ENCODE data around the gene MPND.

The MPND gene

GRCh38 chr19:4350726-4351125 is 7.4 kb downstream of the MPND start:
- DNase-seq = no peak

GRCh38 chr19:4352701-4353121 is 9.3 kb downstream of the MPND start:
- peak; percentile 46 for DNase-seq

- no peak for DNase-seq
Measured at GRCh38 chr19:4354282-4354681, 10.9 kb downstream of the MPND start.

- DNase-seq = no peak
Measured at GRCh38 chr19:4354897-4355296, 11.5 kb downstream of the MPND start.

- DNase-seq = no peak
Measured at GRCh38 chr19:4357095-4357797, 13.9 kb downstream of the MPND start.

- DNase-seq = no peak
Measured at GRCh38 chr19:4357921-4358326, 14.6 kb downstream of the MPND start.

- DNase-seq = no peak
Measured at GRCh38 chr19:4358709-4359626, 15.6 kb downstream of the MPND start.

- DNase-seq = no peak
Measured at GRCh38 chr19:4359627-4360000, 16.3 kb downstream of the MPND start.

GRCh38 chr19:4360081-4360569 is 16.8 kb downstream of the MPND start:
- DNase-seq = no peak

GRCh38 chr19:4360641-4361151 is 17.3 kb downstream of the MPND start:
- DNase-seq = no peak

- DNase-seq = no peak
Measured at GRCh38 chr19:4361152-4362046, 18.0 kb downstream of the MPND start.

- no peak for DNase-seq
Measured at GRCh38 chr19:4362101-4362828, 18.9 kb downstream of the MPND start.

GRCh38 chr19:4362831-4363545 is 19.6 kb downstream of the MPND start:
- no peak for DNase-seq

- no peak for DNase-seq
Measured at GRCh38 chr19:4363571-4364304, 20.4 kb downstream of the MPND start.

- no peak for DNase-seq
Measured at GRCh38 chr19:4365341-4365740, 22.0 kb downstream of the MPND start.

- no peak for DNase-seq
Measured at GRCh38 chr19:4365791-4366665, 22.7 kb downstream of the MPND start.

GRCh38 chr19:4366666-4367335 is 23.4 kb downstream of the MPND start:
- no peak for DNase-seq

GRCh38 chr19:4367336-4367723 is 24.0 kb downstream of the MPND start:
- DNase-seq = no peak

GRCh38 chr19:4367781-4368127 is 24.4 kb downstream of the MPND start:
- no peak for DNase-seq

All from stimulated activated CD4-positive, alpha-beta T cell treated with anti-CD3 and anti-CD28 coated beads, Interleukin-1b, Interleukin-23, amount 100 ng/mL, for 48 hours (primary cell).